GM19397 (cell line): ENCODE results near the gene DUSP16.
A peak's percentile ranks its signal among the peaks of the same experiment; 100 is the strongest.
"Not testable (repeated sequence)": the region's sequence is repeated elsewhere in the genome, so short reads cannot be mapped to it uniquely, and the experiment has no call there.

Source experiments
- ATAC-seq: cut with Tn5 transposase; IDR thresholded peaks from one replicate; pipeline ENCODE4 v1.9.1; 2021; ENCODE audit warnings: mild to moderate bottlenecking, moderate library complexity; ENCODE audit not compliant: unreplicated experiment

Gene DUSP16

GRCh38 chr12:12522657-12523056, 40.0 kb downstream of the DUSP16 start:
- not testable (repeated sequence) for ATAC-seq

- ATAC-seq = no peak
Observed at GRCh38 chr12:12521888-12522287, 40.8 kb downstream of the DUSP16 start.

GRCh38 chr12:12521044-12521485, 41.6 kb downstream of the DUSP16 start:
- ATAC-seq = no peak

GRCh38 chr12:12520273-12520672, 42.4 kb downstream of the DUSP16 start:
- ATAC-seq = no peak

- no peak for ATAC-seq
Observed at GRCh38 chr12:12519354-12519998, 43.2 kb downstream of the DUSP16 start.

- ATAC-seq = no peak
Observed at GRCh38 chr12:12518919-12519318, 43.7 kb downstream of the DUSP16 start.

- ATAC-seq = no peak
Observed at GRCh38 chr12:12518464-12518845, 44.2 kb downstream of the DUSP16 start.

- no peak for ATAC-seq
Observed at GRCh38 chr12:12513416-12514006, 49.2 kb downstream of the DUSP16 start.

- no peak for ATAC-seq
Observed at GRCh38 chr12:12511895-12512711, 50.6 kb downstream of the DUSP16 start.

GRCh38 chr12:12511021-12511783, 51.5 kb downstream of the DUSP16 start:
- ATAC-seq = no peak

- no peak for ATAC-seq
Observed at GRCh38 chr12:12510551-12510950, 52.1 kb downstream of the DUSP16 start.

GRCh38 chr12:12510141-12510540, 52.5 kb downstream of the DUSP16 start:
- ATAC-seq = no peak

GRCh38 chr12:12508612-12509011, 54.1 kb downstream of the DUSP16 start:
- no peak for ATAC-seq

GRCh38 chr12:12507121-12507520, 55.5 kb downstream of the DUSP16 start:
- no peak for ATAC-seq

- ATAC-seq = no peak
Observed at GRCh38 chr12:12506496-12506890, 56.2 kb downstream of the DUSP16 start.

GRCh38 chr12:12505544-12506495, 56.8 kb downstream of the DUSP16 start:
- peak; percentile 71 for ATAC-seq

GRCh38 chr12:12503384-12504078, 59.1 kb downstream of the DUSP16 start:
- no peak for ATAC-seq

GRCh38 chr12:12502815-12503151, 59.9 kb downstream of the DUSP16 start:
- no peak for ATAC-seq

GRCh38 chr12:12502130-12502814, 60.4 kb downstream of the DUSP16 start:
- not testable (repeated sequence) for ATAC-seq
